Stimulated activated CD8-positive, alpha-beta memory T cell treated with anti-CD3 and anti-CD28 coated beads, Interleukin-15, amount 100 ng/mL, for 1 hour (primary cell): ENCODE results near the gene CD244.
"Not testable (repeated sequence)": the region's sequence is repeated elsewhere in the genome, so short reads cannot be mapped to it uniquely, and the experiment has no call there.

Source experiments
- DNase-seq: peaks from one replicate; pipeline ENCODE4 v3.0.0-alpha.2; 2020; ENCODE audit warnings: low read depth

CD244 gene

DNA sequence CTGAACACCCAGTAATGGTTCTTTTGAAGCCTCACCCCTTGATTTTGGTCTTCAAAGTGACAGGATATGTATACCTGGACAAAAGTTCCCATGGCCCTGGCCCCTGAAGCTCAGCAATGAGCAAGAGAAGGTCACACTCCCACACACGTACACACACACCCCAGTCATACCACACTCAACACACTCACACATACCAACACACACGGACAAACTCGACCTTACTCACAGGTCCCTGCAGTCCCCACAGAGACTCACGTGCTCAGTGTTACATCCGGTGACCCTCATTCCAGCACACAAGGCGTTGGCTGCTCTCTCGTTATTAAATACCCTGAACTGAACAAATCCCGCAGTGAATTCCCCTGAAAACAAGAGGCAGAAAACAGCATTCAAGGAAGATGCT is 16.4 kb upstream of the CD244 start:
- DNase-seq, result no peak

DNA sequence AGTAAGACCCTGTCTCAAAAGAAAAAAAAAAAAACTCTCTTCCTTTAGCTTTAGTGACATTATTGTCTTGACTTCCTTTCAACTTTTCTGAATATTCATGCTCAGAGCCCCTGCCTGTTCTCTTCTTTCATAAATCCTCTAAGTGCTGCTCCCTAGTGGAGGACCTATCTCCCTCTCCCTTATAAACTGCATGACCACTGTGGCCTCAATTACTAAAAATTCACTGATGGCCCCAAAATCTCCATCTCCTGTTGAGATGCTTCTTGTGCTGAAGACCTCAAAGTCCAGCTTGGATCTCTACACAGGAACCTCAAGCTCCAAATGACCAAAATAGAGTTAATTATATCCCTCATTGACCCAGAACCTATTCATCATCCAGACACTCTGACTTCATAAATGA is 14.5 kb upstream of the CD244 start:
- no peak for DNase-seq

DNA sequence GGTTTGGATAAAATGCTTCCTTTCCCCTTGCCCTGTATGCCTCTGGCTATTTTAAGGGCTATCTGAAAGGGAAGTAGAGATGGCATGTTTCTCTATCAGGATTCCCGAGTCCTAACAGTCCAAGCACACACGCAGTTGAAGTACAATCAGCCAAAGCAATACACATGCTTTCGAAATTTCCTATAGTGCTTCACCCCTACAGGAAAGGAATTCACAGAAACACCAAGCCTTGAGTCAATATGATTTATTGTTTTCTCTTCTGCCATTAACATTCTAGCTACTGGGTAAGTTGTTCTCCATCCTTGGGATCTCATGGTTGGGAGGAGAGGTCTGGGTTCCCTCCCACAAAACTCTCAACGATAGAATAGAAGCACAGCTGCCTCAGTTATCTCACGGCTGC is 13.6 kb upstream of the CD244 start:
- DNase-seq, result no peak

DNA sequence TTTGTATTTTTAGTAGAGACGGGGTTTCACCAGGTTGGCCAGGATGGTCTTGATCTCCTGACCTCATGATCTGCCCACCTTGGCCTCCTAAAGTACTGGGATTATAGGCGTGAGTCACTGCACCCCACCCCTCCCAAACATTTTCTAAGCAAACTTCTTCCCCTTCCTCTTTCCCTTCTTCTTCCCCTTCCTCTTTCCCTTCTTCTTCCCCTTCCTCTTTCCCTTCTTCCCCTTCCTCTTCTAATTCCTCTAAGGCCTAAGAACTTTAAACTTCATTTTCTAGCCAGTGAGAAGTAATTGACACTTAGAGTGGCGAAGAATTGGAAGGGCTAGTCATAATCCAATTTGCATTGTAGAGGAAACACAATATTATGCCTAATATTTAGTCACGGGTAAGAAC is 12.9 kb upstream of the CD244 start:
- not testable (repeated sequence) for DNase-seq

DNA sequence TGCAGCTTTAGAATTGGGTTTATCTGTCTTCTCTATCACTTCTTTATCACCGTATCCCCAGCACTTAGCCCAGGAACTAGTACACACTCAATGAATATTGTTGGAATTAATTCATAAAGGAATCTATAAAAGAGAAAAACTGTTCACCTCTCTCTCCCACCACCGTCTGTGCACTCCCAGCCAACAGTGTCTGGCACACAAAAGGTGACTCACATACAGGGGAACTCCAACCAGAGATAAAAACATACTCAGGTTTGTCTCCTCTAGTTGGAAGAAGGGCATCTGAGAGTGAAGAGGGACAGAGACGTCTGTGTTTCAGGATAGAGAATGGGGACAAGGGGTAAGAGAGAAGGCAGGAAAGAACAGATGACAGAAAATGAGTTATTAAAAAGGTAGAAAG is 12.2 kb upstream of the CD244 start:
- no peak for DNase-seq

DNA sequence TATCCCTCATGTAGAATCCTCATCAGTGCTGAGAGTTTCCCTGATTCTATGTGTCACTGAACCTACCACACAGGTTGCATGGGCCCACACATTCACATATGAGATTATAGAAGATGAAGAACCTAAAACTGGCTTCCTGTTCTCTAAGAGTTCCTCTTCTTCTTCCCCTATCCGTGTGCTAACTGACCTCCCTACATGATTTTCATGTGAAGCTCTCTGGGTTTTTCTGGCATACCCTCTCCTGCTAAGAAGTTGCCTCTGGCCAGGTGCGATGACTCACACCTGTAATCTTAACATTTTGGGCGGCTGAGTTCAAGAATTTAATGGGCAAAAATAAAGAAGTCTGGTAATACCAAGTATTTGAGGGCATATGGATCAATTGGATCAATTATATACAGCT is 5.5 kb upstream of the CD244 start:
- DNase-seq, result no peak

DNA sequence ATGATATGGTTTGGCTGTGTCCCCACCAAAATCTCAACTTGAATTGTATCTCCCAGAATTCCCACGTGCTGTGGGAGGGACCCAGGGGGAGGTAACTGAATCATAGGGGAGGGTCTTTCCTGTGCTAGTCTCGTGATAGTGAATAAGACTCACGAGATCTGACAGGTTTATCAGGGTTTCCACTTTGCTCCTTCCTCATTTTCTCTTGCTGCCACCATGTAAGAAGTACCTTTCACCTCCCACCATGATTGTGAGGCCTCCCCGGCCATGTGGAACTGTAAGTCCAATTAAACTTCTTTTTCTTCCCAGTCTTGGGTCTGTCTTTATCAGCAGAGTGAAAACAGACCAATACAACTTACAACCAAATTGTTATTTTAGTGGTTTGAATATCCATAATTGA is 5.0 kb upstream of the CD244 start:
- not testable (repeated sequence) for DNase-seq

DNA sequence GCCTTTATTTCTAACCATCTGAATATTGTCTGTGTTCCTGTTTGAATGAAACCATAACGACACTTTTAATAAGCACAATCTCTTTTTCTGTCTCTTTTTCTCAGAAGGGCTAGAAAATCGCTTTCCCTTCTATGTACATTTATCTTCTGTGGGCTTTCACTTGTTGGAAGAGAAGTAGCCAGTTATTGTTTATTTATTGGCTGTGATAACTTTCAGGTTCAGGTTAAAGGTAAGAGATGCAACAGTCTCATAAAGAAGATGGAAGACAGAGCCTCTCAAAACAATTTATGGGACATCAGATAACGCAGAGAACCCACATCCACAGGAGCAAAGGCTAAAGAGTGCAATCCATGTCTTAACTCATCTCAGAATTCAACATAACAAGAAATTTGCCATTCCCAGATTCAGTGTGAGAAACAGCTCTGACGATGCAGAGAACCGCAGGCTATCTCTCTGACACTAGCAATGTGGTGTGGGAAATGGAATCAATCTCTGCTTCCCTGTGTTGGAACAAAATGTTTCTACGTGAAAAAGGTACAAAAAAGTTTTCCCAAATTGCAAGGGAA is 4.1 kb upstream of the CD244 start:
- DNase-seq, result no peak

DNA sequence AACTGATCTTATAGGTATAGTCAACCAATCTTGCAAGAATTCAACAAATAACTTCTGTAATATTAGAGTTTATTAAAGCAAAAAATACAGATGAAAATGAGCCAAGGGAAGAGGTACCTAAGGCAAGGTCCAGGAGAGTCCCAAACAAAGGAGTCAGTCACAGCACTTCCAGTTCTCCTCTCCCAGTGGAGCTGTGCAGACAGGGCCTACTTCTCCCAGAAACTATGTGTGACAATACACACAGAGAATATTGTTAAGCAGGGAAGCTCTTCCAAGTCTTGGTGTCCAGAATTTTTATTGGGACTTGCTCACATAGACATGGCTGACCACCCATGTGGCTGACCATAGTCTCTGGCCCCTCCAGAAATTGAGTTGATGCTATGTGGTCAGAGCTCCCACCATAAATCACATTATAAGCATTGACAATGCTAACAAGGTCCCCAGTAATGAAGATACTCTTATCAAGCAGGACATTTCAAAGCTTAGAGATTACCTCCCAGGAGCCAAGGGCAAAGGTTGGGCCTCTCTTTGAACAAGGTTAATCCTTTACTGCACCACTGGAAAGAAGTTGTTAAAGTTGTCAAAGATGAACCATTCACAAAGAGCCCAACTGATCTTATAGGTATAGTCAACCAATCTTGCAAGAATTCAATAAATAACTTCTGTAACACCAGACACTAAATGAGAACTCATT is 3.5 kb upstream of the CD244 start:
- DNase-seq, result no peak

DNA sequence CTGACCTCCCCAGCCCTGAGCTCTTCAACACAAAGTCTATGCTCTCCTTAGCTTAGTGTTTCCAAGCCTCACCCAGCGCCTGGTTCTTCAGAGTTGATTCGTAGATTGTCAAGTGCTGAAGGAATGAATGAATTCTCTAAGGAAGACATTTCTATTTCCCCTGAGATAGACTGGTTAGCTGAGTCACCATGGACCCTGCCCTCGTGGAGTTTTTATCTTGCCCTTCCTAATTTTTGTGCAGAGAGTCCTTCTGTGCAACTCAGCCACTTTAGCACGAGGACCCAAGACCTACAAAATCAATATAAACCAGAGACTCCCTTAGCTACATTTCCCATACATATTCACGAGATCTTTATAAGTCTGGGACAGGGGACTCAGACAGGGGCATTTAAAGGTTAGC is 2.6 kb upstream of the CD244 start:
- no peak for DNase-seq

DNA sequence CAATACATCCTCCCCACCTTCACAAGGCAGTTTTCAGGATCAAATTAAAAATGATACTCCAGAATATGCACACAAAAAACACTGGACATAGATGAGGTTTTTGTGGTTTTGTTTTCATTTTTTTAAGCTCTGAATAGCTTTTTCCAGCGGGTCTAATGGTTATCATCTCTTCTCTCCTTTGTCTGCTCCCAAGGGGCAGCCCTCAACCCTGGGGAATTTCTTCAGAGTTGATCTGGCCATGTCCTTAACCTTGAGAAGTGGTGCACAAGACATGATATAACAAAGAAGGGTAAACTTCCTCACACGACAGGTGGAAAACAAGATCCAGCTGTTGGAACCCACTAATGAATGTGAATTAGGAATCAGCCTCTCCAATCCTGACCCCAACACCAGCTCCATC is 1.5 kb upstream of the CD244 start:
- no peak for DNase-seq

DNA sequence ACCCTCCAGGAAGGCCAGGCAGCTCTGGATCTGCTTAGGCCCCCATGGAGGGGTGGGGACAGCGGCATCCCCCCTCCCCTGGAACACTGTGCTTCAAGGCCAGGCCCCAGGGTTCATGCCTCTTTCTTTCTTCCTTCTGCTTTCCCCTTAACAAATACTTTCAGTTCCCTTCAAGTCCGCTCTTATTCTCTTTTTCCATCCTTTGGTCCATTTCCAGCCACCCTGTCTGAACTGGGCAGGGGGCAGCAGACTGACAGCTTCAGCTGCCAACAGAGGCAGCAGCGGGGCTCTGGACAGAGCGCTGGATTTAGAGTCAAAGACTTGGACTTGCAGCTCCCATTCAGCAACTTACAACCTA is 1.1 kb upstream of the CD244 start:
- DNase-seq, result no peak

DNA sequence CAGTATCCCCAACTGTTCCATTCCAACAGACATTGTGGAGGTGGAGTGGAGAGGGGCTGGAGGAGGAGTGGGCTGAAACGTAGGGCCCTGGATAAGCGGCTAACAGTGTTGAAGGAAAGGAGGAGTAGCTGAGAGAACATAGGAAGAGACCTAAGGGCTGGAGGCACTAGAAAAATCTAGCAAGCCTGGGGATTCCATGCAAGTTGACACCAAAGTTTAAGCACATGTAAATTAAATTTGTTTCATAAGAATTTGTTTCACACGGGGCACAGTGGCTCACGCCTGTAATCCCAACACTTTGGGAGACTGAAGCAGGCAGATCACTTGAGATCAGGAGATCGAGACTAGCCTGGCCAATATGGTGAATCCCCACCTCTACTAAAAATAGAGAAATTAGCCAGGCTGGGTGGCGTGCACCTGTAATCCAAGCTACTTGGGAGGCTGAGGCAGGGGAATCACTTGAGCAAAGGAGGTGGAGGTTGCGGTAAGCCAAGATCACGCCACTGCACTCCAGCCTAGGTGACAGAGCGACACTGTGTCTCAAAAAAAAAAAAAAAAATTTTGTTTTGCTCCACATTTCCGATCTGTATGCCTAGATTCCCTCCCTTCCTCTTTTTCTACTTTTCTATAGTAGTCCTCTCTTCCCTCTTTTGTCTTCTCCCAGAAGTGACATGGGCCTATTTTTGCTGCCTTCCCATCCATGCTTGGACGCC is 530 bp upstream of the CD244 start:
- no peak for DNase-seq

DNA sequence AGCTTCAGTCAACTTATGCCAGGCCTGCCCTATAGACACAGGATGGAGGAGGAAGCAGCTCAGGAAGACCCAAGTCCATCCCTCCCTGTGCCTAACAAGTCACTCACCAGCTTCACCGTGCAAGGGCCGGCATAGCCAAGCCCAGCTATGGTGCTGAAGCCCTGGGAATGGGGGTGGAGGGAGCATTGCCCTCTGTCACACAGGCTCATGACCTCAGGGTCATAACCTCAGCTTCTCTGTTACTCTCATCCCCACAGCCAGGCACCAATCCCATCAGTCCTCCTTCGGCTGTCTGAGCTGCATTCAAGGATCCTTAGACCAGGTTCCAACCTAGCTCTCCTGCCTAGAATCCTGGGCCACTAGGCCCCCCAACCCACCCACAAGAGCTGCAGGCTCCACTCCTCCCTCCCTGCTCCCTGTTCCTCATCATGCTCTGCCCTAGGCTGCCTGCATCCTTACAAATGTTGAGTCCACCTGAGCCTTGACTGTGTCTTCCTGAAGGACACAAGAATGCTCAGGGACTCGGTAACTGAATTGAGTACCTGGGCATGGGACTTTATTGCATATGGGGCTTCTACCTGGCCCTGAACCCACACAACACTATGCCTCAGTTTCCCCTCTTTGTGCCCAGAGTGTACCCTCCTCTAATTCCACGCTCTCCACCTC is 1.7 kb downstream of the CD244 start:
- no peak for DNase-seq

DNA sequence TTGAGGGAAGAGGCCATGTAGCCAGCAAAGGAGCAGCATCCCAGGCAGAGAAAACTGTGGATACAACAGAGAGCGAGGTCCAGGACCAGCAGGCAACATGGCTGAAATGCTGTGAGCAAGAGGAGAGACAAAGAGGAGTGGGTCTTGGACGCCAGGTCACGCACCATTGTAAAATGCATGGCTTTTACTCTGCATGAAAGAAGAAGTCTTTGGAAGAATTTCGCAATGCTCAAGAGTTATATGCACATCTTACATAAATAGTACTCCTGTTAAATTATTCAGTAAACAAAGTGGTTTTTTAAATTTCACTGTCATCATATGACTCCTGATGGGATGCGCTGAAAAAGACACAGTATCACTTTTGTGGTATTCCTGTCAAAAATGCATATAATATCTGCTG is 3.5 kb downstream of the CD244 start:
- no peak for DNase-seq

DNA sequence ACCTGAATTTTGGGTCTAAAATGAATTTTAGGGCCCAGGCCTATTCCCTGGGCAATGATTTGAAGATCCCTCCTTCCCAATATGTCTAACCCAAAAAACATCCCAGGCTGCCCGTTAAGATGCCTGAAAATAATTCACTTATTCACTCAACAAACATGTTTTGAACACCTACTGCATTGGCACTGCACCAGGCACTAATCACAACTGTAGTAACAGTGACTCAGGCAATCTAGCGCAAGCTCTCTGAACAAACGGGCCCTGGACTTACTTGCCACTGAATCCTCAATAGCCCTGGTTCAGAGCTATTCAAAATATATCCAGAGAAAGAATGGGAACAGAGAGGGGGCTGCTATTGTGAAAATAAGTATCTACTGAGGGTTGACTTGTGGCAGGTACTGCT is 4.2 kb downstream of the CD244 start:
- DNase-seq, result no peak

DNA sequence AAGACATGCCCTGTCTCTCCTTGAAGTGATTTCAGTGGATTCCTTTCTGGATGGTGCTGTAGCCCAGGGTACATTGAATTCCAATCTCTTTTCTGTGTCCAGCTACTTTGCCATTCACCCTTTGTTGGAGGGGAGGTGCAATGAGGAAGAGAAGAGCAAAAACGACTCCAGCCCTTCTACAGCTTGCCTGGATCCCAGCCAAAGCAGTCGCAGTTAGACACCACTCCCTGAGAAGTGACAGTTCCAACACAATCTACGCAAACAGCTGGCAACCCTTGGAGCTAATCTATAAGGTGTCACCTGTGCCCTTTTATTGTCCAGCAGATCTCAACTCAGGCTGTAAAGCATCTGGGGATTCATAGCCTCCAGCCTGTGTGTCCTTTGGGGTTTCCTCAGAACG is 4.6 kb downstream of the CD244 start:
- DNase-seq, result no peak

DNA sequence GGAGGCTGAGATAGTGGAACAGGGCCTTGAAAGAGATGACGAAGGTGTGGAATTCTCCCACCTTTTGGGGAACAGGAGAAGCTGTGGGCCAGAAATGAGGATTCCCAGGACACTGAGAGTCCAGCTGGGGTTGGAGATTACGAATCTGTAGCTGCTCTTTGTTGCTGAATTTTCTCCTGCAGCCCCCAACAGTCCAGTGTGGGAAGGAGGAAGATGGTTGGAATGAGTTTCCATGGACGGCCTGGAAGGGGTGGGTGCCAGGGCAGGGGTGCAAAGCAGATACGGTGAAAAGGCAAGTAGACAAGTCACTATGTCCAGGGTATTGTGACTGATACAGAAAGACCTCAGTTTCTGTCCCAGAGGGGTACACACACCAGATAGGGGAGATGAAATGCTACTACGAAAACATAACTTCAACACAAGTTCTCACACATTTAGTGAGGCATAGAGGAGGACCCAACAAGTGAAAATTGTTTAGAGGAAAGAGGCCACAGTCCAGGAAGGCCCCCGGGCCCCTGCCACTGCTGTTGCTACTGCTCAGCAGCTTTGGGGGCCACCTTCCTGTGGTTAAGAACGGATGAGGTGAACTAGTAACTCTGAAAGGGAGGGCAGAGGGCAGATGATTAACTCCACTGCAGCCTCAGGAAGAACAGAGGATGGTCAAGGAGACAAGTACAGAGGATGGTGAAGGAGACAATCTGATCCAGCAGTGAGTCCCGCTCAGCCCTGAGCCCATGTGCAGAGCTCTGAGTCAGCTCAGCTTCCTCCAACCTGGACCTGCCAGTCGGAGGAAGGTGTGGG is 7.3 kb downstream of the CD244 start:
- no peak for DNase-seq

DNA sequence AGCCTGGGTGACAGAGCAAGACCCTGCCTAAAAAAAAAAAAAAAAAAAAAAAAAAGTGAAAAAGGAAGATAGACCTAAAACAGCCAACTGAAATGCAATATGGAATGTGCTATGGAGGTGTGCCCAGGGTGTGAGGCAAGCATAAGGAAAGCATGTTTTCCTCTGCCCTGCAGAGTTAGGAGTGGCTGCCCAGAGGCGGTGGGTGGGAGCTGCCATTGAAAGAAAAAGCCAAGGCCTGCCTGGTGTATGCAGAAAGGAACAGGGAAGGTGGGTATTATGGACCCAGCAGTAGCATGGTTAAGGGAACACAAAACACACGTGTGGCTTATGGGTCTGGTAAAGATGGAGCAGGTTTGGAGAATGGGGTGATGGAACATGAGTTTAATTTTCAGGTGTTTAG is 8.9 kb downstream of the CD244 start:
- no peak for DNase-seq

DNA sequence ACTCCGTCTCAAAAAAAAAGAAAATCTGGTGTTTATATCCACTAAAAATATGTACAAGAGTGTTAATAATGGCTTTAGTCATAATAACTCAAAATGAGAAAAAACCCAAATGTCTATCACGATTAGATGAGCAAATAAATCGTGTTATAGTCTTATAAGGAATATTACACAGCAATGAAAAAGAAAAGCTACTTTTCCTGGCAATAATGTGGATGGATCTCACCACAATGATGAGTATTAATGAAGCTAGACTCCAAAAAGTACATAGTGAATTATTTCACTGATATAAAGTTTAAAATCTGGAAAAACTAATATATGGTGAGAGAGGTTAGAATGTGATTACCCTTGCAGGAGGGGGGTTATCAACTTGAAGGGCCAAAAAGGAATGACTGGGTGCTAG is 9.7 kb downstream of the CD244 start:
- no peak for DNase-seq

DNA sequence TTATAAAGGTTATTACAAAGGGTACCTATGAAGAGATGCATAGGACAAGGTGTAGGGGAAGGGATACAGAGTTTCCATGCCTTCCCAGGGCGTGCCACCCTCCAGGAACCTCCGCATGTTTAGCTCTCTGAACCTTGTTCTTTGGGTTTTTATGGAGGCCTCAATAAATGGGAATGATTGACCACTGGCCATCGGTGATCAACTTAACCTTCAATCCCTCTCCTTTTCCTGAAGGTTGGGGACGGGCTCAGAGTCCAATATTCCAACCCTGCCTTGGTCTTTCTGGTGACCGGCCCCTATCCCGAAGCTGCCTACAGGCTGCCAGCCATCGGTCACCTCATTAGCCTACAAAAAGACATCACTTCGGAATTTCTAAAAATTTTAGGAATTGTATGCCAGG is 11.7 kb downstream of the CD244 start:
- no peak for DNase-seq

DNA sequence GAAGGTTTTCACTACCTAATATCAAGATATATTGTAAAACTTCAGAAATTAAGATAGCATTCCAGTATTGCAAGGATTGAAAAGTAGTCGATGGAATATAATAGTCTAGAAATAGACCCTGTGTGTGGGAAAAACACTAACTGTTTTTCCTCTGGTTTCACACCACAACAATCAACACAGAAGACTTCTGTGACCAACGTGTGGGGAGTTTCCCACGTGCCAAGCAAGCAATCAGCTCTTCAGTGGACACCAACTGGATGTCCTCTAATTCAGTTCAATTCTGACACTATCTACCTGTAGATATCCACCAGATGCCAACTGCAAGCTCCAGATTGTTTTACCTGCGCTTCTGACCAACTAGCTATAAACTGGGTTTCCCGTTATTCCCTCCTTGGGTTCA is 12.1 kb downstream of the CD244 start:
- DNase-seq, result no peak

DNA sequence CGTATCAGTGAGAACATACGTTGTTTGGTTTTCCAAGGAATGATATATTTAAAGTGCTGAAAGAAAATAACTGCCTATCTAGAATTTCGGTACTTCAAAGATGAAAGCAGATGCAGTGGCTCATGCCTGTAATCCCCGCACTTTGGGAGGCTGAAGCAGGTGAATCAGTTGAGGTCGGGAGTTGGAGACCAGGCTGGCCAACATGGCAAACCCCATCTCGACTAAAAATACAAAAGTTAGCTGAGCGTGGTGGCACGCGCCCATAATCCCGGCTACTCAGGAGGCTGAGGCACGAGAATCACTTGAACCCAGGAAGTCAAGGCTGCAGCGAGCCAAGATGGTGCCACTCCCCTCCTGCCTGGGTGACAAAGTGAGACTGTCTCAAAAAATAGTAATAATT is 16.4 kb downstream of the CD244 start:
- DNase-seq, result no peak
